ENCODE results near the gene TSPOAP1.
"Not testable (repeated sequence)": the region's sequence is repeated elsewhere in the genome, so short reads cannot be mapped to it uniquely, and the experiment has no call there.

Gene TSPOAP1

DNA sequence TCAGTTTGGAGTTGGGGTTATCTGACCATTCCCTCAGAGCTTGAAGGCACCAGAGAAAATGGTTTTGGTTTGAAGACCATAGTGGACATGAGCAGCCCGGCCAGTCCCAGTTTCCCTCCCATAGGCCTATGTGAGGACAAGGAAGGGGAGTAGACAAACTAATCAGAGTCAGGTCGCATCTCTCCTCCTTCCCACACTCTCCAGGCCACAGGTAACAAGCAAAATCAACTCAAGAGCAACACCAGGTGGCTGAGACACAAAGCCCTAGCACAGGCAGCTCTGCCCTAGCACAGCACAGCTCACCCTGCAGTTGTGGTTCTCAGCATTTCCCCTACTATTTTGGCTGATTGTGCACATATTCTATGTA is 16.2 kb upstream of the TSPOAP1 start:
- TF ChIP-seq, protein P1, sequence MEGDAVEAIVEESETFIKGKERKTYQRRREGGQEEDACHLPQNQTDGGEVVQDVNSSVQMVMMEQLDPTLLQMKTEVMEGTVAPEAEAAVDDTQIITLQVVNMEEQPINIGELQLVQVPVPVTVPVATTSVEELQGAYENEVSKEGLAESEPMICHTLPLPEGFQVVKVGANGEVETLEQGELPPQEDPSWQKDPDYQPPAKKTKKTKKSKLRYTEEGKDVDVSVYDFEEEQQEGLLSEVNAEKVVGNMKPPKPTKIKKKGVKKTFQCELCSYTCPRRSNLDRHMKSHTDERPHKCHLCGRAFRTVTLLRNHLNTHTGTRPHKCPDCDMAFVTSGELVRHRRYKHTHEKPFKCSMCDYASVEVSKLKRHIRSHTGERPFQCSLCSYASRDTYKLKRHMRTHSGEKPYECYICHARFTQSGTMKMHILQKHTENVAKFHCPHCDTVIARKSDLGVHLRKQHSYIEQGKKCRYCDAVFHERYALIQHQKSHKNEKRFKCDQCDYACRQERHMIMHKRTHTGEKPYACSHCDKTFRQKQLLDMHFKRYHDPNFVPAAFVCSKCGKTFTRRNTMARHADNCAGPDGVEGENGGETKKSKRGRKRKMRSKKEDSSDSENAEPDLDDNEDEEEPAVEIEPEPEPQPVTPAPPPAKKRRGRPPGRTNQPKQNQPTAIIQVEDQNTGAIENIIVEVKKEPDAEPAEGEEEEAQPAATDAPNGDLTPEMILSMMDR (IDR thresholded peaks at IDR 0.05; ENCODE audit: insufficient read depth, low read depth, low read length, missing control alignments) = no peak
- H3K4me3 ChIP-seq (ENCODE audit: low read length) = no peak overlapping the region
- DNase-seq (ENCODE audit: low read depth) = no peak

DNA sequence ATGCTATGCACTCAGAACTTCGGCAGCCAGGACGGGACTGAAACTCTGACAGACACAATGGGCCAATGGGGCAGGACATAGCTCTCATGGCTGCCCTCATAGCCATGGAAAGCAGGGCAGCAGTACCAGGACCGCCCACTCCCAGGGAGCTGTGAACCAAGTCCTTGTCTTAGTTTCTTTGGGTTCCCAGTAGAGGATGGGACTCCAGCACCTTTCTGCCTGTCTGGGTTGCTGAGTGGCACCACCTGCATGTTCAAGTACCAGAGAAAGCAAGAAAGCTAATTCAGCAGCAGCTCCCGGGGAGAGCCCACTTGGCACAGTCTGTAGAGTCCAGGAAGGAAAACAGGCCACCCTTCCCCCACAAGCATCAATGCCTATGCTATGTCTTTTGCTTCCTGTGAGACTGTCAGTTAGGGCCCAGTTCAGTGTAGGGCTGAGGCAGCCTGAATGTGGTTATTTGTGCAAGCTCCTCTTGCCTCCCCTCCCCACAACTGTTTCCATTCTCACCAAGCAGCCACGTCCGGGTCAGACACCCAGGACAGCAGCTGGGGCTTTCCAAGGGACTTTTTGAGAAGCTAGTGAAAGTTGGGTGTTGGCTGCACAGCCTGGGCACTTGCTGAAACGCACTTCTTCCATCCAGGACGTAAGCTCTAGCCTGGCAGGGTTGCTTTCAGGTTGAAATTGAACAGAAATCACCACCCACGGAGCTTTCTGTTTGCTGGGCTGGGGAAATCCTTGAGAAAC is 15.6 kb upstream of the TSPOAP1 start:
- no peak for DNase-seq (ENCODE audit: low read depth)
- TF ChIP-seq, protein P1 (IDR thresholded peaks at IDR 0.05; ENCODE audit: insufficient read depth, low read depth, low read length, missing control alignments) = no peak
- no peak overlapping the region for H3K4me3 ChIP-seq (ENCODE audit: low read length)

DNA sequence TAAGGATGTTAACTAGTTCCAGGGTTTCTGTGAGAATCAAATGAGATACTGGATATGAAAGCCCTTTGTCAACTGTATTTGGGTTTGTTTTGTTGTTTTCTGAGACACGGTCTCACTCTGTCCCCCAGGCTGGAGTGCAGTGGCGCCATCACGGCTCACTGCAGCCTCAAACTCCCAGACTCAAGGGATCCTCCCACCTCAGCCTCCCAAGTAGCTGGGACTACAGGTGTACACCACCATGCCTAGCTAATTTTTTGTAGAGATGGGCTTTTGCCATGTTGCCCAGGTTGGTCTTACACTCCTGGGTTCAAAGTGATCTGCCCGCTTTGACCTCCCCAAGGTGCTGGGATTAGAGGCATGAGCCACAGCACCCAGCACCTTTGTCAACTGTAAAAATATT is 14.5 kb upstream of the TSPOAP1 start:
- DNase-seq (ENCODE audit: low read depth) = no peak
- no peak overlapping the region for H3K4me3 ChIP-seq (ENCODE audit: low read length)
- TF ChIP-seq, protein P1 (IDR thresholded peaks at IDR 0.05; ENCODE audit: insufficient read depth, low read depth, low read length, missing control alignments) = no peak

DNA sequence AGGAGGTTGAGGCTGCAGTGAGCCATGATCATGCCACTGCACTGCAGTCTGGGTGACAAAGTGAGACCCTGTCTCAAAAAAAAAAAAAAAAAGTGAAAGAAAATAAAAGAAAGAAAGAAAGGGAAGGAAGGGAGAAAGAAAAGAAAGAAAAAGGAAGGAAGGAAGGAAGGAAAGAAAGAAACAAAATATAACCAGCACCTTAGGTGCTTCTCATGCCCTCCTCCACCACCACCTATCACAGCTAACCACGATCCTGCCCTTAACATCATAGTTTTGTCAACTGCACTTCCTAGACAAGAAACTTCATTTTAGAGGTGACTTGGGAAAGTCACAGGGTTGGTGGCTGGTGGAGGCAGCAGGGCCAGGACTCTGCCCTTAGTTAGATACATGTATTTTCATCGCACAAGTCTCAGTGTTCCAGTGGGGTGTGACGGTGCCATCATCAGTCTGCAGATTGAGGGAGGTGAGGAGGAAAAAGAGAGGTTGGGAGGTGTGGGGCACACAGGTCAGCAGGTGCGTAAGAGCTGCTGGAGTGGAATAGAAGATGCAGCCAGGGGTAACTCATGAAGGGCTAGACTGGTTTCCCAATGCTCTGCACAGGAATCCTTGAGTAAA is 13.4 kb upstream of the TSPOAP1 start:
- no peak for DNase-seq (ENCODE audit: low read depth)
- no peak overlapping the region for H3K4me3 ChIP-seq (ENCODE audit: low read length)
- TF ChIP-seq, protein P1 (IDR thresholded peaks at IDR 0.05; ENCODE audit: insufficient read depth, low read depth, low read length, missing control alignments) = no peak

DNA sequence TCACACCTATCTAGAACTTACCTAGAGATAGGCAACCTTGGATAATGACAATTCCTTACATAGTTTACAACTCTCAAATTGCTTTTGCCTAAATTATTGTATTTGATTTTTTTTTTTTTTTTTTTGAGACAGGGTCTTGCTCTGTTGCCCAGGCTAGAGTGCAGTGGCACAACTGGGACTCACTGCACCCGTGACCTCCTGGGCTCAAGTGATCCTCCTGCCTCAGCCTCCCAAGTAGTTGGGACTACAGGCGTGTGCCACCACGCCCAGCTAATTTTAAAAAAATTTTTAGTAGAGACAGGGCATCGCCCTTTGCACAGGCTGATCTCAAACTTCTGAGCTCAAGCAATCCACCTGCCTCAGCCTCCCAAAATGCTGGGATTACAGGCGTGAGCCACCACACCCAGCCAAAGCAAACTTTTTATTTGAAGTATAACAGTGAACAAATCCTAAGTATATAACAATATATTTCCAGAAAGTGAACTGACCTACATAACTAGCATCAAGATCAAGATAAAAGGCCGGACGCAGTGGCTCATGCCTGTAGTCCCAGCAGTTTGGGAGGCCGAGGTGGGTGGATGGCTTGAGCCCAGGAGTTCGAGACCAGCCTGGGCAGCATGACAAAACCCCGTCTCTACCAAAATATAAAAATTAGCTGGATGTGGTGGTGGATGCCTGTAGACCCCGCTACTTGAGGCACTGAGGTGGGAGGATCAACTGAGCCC is 12.7 kb upstream of the TSPOAP1 start:
- not testable (repeated sequence) for DNase-seq (ENCODE audit: low read depth)

DNA sequence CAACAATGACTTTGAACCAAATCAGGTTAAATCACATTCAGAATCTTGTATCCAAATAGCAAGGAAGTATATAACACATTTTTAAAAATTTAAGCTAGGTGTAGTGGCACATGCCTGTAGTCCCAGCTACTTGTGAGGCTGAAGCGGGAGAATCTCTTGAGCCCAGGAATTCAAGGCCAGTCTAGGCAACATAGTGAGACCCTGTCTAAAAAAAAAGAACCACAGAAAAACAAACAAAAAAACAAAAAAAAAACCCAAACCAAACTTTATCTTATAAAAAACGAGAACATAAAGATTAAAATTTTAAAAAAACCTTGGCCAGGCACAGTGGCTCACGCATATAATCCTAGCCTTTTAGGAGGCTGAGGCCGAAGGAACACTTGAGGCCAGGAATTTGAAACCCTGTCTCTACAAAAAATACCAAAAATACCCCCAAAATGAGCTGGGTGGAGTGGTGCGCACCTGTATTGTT is 11.8 kb upstream of the TSPOAP1 start:
- DNase-seq (ENCODE audit: low read depth) = no peak
- no peak overlapping the region for H3K4me3 ChIP-seq (ENCODE audit: low read length)
- TF ChIP-seq, protein P1 (IDR thresholded peaks at IDR 0.05; ENCODE audit: insufficient read depth, low read depth, low read length, missing control alignments) = no peak

More for the DNA sequence above, 12.7 kb upstream of the TSPOAP1 start:
- H3K4me3 ChIP-seq (ENCODE audit: low read length) = not testable (repeated sequence)

DNA sequence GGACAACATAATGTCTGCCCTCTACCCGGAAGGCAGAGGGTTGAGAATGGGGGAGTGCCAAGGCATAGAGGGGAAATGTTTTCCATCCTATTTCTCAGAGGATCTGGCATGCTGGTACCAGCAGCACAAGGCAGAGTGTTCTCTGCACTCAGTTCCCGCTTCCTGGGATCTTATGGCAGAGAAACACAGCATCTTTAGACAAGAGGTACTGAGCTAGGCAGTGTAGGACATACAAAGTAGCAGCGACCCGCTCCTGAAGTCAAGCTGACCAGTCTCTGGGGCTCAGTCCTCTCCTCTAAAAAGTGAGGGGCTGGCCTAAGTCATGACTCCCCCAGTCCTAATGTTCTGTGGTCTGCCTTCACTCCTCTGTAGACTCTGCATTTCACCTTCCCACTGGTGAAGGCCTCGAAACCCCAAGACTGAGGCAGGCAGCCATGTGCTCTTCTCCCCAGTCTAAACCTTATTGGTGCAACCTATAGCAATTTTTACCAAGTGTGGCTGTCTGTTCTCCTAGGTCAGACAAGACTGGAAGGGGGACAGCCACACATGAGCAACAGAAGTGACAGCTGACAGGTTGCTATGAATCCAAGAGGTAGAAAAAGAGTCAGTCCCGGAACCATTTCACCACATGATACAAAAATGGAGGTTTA is 11.3 kb upstream of the TSPOAP1 start:
- no peak overlapping the region for H3K4me3 ChIP-seq (ENCODE audit: low read length)
- no peak for DNase-seq (ENCODE audit: low read depth)
- TF ChIP-seq, protein P1 (IDR thresholded peaks at IDR 0.05; ENCODE audit: insufficient read depth, low read depth, low read length, missing control alignments) = no peak

All from epithelial cell of esophagus (primary cell).